Pancreas (tissue), 10 donors: ENCODE data around the gene PRRC1. TPM values are rescaled to one million over a fixed set of nuclear protein-coding genes. Genes with fewer than 3 reads are reported as not detected.
A peak's percentile ranks its signal among the peaks of the same experiment; 100 is the strongest.

Source experiments
- ATAC-seq, 4 donors: fragments of 200-7000 bp; cut with Tn5 transposase; one replicate each; pipeline versions ENCODE4 v1.8.0 to v1.9.1; 2020; ENCODE audit warnings: mild to moderate bottlenecking in 4 of 4, moderate library complexity in 4 of 4
- DNase-seq, 6 donors: peaks; one replicate each; pipeline ENCODE4 v3.0.0-alpha.2; 2020
- FAIRE-seq: peaks from 2 replicates; lab custom pipeline; 2012; peaks lifted over from hg19 to GRCh38; lab: Jason Lieb, UNC
- H3K27ac ChIP-seq, 4 donors: fragments of 200-600 bp; sonication (generic); 1 replicate in 3 of 4; 2 replicates in 1 of 4; pipeline versions ENCODE4 v1.5.0 to v1.8.0; 2020
- H3K27me3 ChIP-seq, 4 donors: fragments of 200-600 bp; one replicate each; pipeline ENCODE4 v1.8.0; 2021
- H3K36me3 ChIP-seq, 3 donors: fragments of 200-600 bp; sonication (generic) in 1 of 3; one replicate each; pipeline versions ENCODE4 v1.5.0 to v1.8.0; 2020 to 2021
- H3K4me1 ChIP-seq, 3 donors: fragments of 200-600 bp; one replicate each; pipeline ENCODE4 v1.8.0; 2021
- H3K4me3 ChIP-seq, 4 donors: fragments of 200-600 bp; sonication (generic) in 2 of 4; one replicate each; pipeline versions ENCODE4 v1.5.0 to v1.8.0; 2020 to 2021
- H3K9me3 ChIP-seq, 4 donors: fragments of 200-600 bp; one replicate each; pipeline ENCODE4 v1.8.0; 2021
- CTCF ChIP-seq, 4 donors: fragments of 200-600 bp; sonication (generic) in 3 of 4; IDR thresholded peaks; one replicate each; pipeline versions ENCODE4 v1.5.0 to v1.8.0; 2021; ENCODE audit warnings: antibody characterized with exemption in 4 of 4
- WGBS, 2 donors: extraction: QIAGEN DNeasy Blood & Tissue Kit; methylation state at CpG; one replicate each; pipeline ENCODE4 v1.1.7; 2013; 5-methylcytosine and 5-hydroxymethylcytosine counted together
- intact Hi-C, 3 donors: fragments of 100-400 bp; cut with DNase I; formaldehyde crosslinking; loops; one replicate each; pipeline versions ENCODE4 v1.11.1 to v1.14.2; 2022
- polyA plus RNA-seq, 2 donors: library from polyadenylated mRNA; stranded (reverse); fragments of 200-250 nt; gene quantifications; one replicate each; pipeline ENCODE4 v1.2.3, GENCODE V29; 2013
- total RNA-seq, 6 donors: library from RNA; stranded (reverse); fragmentation: NEBNext Ultra II Directional in 4 of 6; extraction: Animal tissue kit (Norgen Biotek cat#: 25700) in 4 of 6; gene quantifications; one replicate each; pipeline versions ENCODE4 v1.2.1 to v1.2.4, GENCODE V29; 2021 to 2023
- donor health status: healthy with polysubstance abuse.
- donor health status: DM: no; HTN: no; CAD: no; lungs with moderate emphysema.
- donor health status: DM: no; HTN: no; CAD: no.
- donor health status: control.
- donor health status: control.
- donor health status: Bipolar disorder and iron deficiency.
- donor health status: DM: yes; HTN: yes; CAD: no.
- donor health status: DM: no; HTN: no; CAD: no.
- donor health status: DM: no; HTN: no; CAD: no.
- donor health status: DM: yes; HTN: yes; CAD: no.

Gene PRRC1
- total and polyA plus RNA-seq, 8 donors = 17.7 to 46.7 (median 30.7) TPM

- Histone ChIP-seq H3K27ac (peak overlapping the region in 1 of 4 donors; percentile 61), H3K9me3 (no peaks in the 10 kb centered on the region), H3K36me3 (no peaks in the 10 kb centered on the region), H3K4me3 (no peak overlapping the region), H3K4me1 (peaks cover 10 to 21% (median 19%) of the 10 kb centered on the region in 3 donors), H3K27me3 (no peaks in the 10 kb centered on the region)
- intact Hi-C loops = no loop called here
- 57 to 63% methylated on average over 2 of the region's 2 CpGs for WGBS, 2 donors
- FAIRE-seq (no peak), ATAC-seq (no peak), DNase-seq (no peak)
- TF ChIP-seq CTCF (IDR thresholded peaks at IDR 0.05) = no peak
Observed at GRCh38 chr5:127558273-127558672, 40.8 kb downstream of the PRRC1 start.

- no peak for DNase-seq
- no peak for ATAC-seq
- Histone ChIP-seq H3K4me3 (no peak overlapping the region), H3K27ac (no peak overlapping the region), H3K9me3 (no peaks in the 10 kb centered on the region), H3K36me3 (no peaks in the 10 kb centered on the region), H3K27me3 (no peaks in the 10 kb centered on the region), H3K4me1 (peaks cover 10 to 17% (median 12%) of the 10 kb centered on the region in 3 donors)
- FAIRE-seq = no peak
- intact Hi-C loops = loop anchor here in 1 of 3 donors (10.0 kb wide), 1 partner anchor 644 kb away; no protein-coding TSS in a partner anchor
- 76 to 79% methylated on average over 3 of the region's 3 CpGs for WGBS, 2 donors
- no peak for TF ChIP-seq CTCF (IDR thresholded peaks at IDR 0.05)
Observed at GRCh38 chr5:127561254-127561653, 43.8 kb downstream of the PRRC1 start.

- no peaks in the 10 kb centered on the region for H3K27me3 ChIP-seq
- H3K4me3 ChIP-seq = no peak overlapping the region
- DNase-seq (no peak), FAIRE-seq (no peak), ATAC-seq (peak in 3 of 4 donors; percentile 45 to 59 (median 57))
- 34% methylated on average over 3 of the region's 3 CpGs for WGBS, 2 donors
- peaks cover 7 to 8% (median 8%) of the 10 kb centered on the region in 3 donors for H3K4me1 ChIP-seq
- intact Hi-C loops = loop anchor here in 1 of 3 donors (10.0 kb wide), 1 partner anchor 643 kb away; no protein-coding TSS in a partner anchor
- H3K36me3 ChIP-seq = no peaks in the 10 kb centered on the region
- H3K27ac ChIP-seq = no peak overlapping the region
- no peak for TF ChIP-seq CTCF (IDR thresholded peaks at IDR 0.05)
- H3K9me3 ChIP-seq = no peaks in the 10 kb centered on the region
Observed at GRCh38 chr5:127562252-127562651, 44.8 kb downstream of the PRRC1 start.

- H3K4me3 ChIP-seq = no peak overlapping the region
- no peak for DNase-seq
- no peaks in the 10 kb centered on the region for H3K4me1 ChIP-seq
- ATAC-seq = no peak
- no peak for TF ChIP-seq CTCF (IDR thresholded peaks at IDR 0.05)
- no peak overlapping the region for H3K27ac ChIP-seq
- WGBS, 2 donors = 57 to 78% methylated on average over 2 of the region's 2 CpGs
- H3K9me3 ChIP-seq = no peaks in the 10 kb centered on the region
- no peaks in the 10 kb centered on the region for H3K27me3 ChIP-seq
- no peaks in the 10 kb centered on the region for H3K36me3 ChIP-seq
- intact Hi-C loops = loop anchor here in 1 of 3 donors (10.0 kb wide), 1 partner anchor 642 kb away; no protein-coding TSS in a partner anchor
- FAIRE-seq = no peak
Observed at GRCh38 chr5:127563136-127563535, 45.7 kb downstream of the PRRC1 start.
